ENCODE measurements around the gene TNFAIP1.
"Not testable (repeated sequence)": the region's sequence is repeated elsewhere in the genome, so short reads cannot be mapped to it uniquely, and the experiment has no call there.

TNFAIP1 gene

GRCh38 chr17:28335201-28335958 lies at the start of gene TNFAIP1, which contains the start of gene IFT20:
Gene TNFAIP1, plus strand, starts transcription at chr17:28335761. Its CDS starts 3,761 bp downstream, at chr17:28339522.
Gene IFT20, minus strand, starts transcription at chr17:28335472. Its CDS starts 3,487 bp downstream, at chr17:28331985.
- DNase-seq (ENCODE audit: extremely low spot score, insufficient read length, low read depth) (peak; percentile 95), FAIRE-seq (peak; percentile 97)

- no peak for DNase-seq (ENCODE audit: extremely low spot score, insufficient read length, low read depth)
- FAIRE-seq: no peak
Measured at GRCh38 chr17:28285965-28286364, 49.6 kb upstream of the TNFAIP1 start.

- no peak for DNase-seq (ENCODE audit: extremely low spot score, insufficient read length, low read depth)
- no peak for FAIRE-seq
Measured at GRCh38 chr17:28290703-28291102, 44.9 kb upstream of the TNFAIP1 start.

GRCh38 chr17:28291780-28292330 lies 43.7 kb upstream of the TNFAIP1 start:
- FAIRE-seq: no peak
- no peak for DNase-seq (ENCODE audit: extremely low spot score, insufficient read length, low read depth)

- not testable (repeated sequence) for DNase-seq (ENCODE audit: extremely low spot score, insufficient read length, low read depth); FAIRE-seq
Measured at GRCh38 chr17:28292878-28293277, 42.7 kb upstream of the TNFAIP1 start.

GRCh38 chr17:28293994-28294393 lies 41.6 kb upstream of the TNFAIP1 start:
- DNase-seq (ENCODE audit: extremely low spot score, insufficient read length, low read depth) (no peak), FAIRE-seq (no peak)

GRCh38 chr17:28295677-28296578 lies 39.6 kb upstream of the TNFAIP1 start:
- peak; percentile 46 for FAIRE-seq
- no peak for DNase-seq (ENCODE audit: extremely low spot score, insufficient read length, low read depth)

GRCh38 chr17:28298449-28298848 lies 37.1 kb upstream of the TNFAIP1 start:
- FAIRE-seq (no peak), DNase-seq (ENCODE audit: extremely low spot score, insufficient read length, low read depth) (no peak)

- no peak for FAIRE-seq
- DNase-seq (ENCODE audit: extremely low spot score, insufficient read length, low read depth): no peak
Measured at GRCh38 chr17:28306954-28307401, 28.6 kb upstream of the TNFAIP1 start.

- no peak for DNase-seq (ENCODE audit: extremely low spot score, insufficient read length, low read depth)
- FAIRE-seq: no peak
Measured at GRCh38 chr17:28313841-28314240, 21.7 kb upstream of the TNFAIP1 start.

- FAIRE-seq: no peak
- no peak for DNase-seq (ENCODE audit: extremely low spot score, insufficient read length, low read depth)
Measured at GRCh38 chr17:28315846-28316705, 19.5 kb upstream of the TNFAIP1 start.

GRCh38 chr17:28317099-28317965 lies 18.2 kb upstream of the TNFAIP1 start:
- no peak for DNase-seq (ENCODE audit: extremely low spot score, insufficient read length, low read depth)
- FAIRE-seq: no peak

- no peak for FAIRE-seq
- DNase-seq (ENCODE audit: extremely low spot score, insufficient read length, low read depth): no peak
Measured at GRCh38 chr17:28317966-28318758, 17.4 kb upstream of the TNFAIP1 start.

- DNase-seq (ENCODE audit: extremely low spot score, insufficient read length, low read depth): peak; percentile 96
- FAIRE-seq: peak; percentile 95
Measured at GRCh38 chr17:28318759-28319597, 16.6 kb upstream of the TNFAIP1 start, which contains the start of gene TMEM97. Gene TMEM97, plus strand, starts transcription at chr17:28319200. Its CDS starts 40 bp downstream, at chr17:28319240.

GRCh38 chr17:28319598-28319935 lies 16.0 kb upstream of the TNFAIP1 start:
- no peak for DNase-seq (ENCODE audit: extremely low spot score, insufficient read length, low read depth)

GRCh38 chr17:28320215-28321061 lies 15.1 kb upstream of the TNFAIP1 start:
- DNase-seq (ENCODE audit: extremely low spot score, insufficient read length, low read depth) (no peak), FAIRE-seq (no peak)

More at GRCh38 chr17:28319598-28319935, 16.0 kb upstream of the TNFAIP1 start:
- no peak for FAIRE-seq

All from GM18507 (cell line).